Activated CD4-positive, alpha-beta T cell treated with anti-CD3 and anti-CD28 coated beads, Interleukin-2, amount 50 U/mL, for 16 hours (primary cell): ENCODE measurements around the gene FILIP1.
"Not testable (repeated sequence)": the region's sequence is repeated elsewhere in the genome, so short reads cannot be mapped to it uniquely, and the experiment has no call there.

ENCODE experiments used
- DNase-seq: peaks from one replicate; pipeline ENCODE4 v3.0.0-alpha.2; 2020

FILIP1 gene

DNA sequence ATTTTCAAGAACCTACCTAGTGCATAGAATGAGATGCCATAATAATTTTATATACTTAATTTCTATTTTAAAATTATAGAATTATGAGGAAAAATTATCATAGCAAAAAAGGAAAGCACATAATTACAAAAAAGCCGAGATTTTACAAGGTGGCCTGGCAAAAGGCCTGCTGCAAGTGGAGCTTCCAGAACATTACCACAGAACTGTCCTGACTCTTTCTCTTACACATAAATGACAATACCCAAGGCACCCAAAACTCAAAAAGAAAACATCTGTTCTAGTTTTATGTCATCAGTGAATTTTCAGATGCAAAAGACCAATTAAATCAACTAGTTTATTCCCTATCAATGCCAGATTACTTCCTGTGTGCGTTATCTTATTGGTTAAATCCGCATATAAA is 74.2 kb downstream of the FILIP1 start:
- no peak for DNase-seq

DNA sequence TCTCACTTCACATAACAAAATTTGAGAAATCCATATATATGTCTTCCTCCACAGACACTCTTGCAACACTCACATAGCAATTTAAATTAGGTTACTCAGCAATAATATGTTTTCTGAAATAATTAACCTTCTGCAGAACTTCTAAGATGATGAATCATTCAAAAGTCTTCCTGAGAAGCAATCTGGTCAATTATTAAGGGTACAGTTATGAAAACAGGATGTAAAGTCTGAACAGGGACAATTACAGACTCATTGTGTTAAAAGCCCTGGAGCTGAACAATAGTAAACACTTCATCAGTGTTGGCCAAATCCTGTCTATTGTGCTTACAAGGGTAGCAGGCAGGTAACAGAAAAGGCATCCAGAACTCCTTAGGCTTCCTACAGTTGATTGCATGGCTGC is 75.4 kb downstream of the FILIP1 start:
- DNase-seq: no peak

DNA sequence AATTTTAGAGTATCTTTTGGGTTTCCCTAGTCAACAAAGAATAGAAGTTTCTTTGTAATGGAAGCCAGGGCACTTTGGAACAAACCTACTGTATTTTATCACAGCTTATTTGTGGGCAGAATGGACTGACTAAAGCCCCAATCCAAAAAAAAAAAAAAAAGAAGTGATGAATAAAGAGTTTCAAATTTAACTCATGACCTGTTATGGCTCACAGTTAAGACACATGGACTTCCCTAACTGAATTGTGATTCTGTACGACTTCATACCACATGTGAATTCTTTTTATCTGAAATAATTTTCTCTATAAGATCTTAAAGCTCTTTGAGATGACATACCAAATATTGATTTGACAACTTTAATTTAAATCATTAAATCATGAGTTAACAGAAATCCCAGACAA is 77.2 kb downstream of the FILIP1 start:
- no peak for DNase-seq

DNA sequence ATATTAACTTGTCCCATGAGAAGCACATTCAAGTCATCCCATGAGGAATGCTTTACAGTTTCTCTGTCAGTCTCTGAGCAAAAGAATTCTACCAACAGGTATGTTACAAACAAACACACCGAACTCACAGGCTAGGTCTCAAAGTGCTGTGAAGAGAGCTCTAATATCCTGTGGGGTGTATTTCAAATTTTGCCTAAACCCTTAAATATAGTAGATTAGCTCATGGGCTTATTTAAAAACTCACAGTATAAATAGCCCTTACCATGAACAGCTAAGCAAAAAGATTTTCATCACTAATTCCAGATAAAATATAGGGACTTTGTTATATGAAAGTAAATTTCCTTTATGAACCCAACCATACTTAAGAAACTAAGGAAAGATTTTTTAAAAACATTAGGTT is 77.8 kb downstream of the FILIP1 start:
- DNase-seq: no peak

DNA sequence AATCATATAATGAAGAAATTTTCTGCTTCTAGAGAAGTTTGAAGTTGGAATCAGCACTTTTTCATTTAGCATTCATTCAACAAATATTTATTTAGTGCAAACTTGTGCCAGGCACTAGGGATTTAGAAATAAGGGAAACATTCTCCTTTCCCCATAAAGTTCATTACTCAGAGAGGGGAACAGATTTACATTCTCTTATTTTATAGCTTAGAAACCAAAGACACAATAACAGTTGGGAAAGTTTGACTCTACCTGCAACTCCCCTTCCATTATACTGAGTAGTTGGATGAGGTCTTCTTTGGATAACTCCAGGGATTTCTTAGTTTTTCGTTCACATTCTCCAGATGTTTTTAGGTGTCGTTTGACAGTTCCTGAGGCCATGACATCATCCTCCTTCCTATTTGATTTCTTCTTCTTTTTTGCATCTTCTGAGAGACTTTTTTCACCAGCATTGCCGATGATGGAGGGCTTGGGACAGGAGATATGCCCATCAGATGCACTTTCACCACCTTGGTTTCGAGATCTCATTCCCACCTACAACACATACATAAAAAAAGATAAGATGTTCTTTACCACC is 79.1 kb downstream of the FILIP1 start:
- DNase-seq: no peak

DNA sequence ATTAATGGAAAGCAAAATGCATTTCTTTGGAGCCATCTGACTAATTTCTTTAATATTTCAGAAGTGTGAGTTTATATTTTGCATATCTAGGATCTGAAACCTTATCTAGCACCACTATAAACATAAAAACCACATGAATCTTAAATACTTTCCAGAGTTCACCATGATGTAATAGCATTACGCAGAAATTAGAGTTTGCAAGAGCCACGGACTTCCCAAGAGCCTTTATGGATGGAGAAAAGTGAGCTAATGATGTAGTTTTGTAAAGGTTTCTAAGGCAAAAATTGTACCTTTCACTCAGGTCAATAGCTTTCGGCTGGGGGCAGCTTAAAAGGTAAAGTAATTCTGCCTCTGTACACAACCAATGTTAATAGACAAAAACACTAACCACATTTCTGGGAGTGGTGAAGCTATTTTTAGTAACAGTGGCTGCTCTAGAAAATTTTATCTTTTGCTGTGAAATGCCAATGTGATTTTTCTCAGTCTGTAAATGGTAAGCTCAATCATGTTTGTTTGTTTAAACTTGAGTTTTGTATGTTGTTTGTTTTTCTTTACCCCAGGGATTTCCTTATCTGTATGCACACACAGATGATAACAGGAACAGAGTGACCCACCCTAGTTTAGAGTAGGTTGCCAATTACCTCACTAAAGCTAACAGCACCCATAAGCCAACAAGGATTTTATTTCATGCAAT is 80.5 kb downstream of the FILIP1 start:
- no peak for DNase-seq

DNA sequence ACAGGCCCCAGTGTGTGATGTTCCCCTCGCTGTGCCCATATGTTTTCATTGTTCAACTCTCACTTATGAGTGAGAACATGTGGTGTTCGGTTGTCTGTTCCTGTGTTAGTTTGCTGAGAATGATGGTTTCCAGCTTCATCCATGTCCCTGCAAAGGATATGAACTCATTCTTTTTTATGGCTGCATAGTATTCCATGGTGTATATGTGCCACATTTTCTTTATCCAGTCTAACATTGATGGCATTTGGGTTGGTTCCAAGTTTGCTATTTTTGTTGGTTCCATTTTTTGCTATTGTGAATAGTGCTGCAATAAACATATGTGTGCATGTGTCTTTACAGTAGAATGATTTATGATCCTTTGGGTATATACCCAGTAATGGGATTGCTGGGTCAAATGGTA is 83.0 kb downstream of the FILIP1 start:
- DNase-seq: not testable (repeated sequence)

DNA sequence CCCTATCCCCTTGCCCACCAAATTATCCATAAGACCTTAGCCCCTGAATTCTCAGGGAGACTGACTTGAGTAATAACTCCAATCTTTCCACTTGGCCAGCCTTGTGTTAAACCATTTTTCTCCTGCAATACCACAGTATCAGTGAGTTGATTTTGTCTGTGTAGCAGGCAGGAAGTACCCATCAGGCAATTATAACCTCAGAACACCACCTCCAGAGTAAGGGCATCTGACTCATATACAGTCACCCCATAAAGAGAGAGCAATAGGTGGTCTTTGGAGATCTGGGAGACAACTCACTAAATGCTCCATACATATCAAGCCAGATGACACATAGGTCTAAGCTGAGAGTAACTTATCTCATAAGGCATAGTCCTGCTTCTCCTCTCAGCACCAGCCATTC is 83.7 kb downstream of the FILIP1 start:
- DNase-seq: no peak

DNA sequence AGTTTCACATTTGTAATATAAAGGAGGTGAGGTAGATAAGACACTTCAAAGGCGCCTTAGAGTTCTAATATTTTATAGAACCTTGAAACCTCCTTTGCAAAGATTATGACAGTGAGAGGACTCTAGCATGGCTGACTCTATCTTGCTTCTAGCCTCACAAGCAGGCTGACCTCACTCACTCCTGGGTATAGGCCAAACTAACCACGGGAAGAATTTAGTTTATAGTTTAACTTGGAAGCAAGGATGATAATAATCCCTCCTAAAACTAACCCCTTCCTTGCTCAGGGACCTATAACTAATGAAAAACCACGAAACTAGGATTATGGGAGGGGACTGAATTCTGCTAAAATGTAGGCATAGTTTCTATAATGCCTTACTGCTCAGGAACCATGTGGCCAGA is 84.3 kb downstream of the FILIP1 start:
- DNase-seq: no peak

DNA sequence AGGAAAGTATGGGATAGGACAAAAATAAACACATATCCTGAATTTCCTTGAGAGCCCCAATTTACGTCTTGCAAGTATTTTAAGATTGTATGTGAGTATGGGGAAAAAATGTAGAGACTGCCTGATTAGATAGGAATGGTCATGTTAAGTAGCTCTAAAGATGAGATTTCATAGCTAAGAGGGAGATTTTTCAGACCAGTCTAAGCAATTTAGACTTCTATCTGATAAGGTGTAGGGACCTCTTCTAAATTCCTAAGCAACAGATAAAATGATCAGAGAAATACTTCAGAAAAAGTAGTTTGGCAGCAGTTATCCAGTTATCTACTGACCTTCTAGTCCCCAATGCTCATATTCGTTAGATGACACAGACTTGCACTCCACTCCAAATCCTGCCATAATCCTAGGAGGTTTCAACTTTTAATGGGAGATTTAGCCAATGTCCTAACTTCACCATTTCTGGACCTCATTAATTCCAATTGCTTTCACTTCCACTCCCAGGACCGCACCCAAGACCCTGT is 90.0 kb downstream of the FILIP1 start:
- no peak for DNase-seq

DNA sequence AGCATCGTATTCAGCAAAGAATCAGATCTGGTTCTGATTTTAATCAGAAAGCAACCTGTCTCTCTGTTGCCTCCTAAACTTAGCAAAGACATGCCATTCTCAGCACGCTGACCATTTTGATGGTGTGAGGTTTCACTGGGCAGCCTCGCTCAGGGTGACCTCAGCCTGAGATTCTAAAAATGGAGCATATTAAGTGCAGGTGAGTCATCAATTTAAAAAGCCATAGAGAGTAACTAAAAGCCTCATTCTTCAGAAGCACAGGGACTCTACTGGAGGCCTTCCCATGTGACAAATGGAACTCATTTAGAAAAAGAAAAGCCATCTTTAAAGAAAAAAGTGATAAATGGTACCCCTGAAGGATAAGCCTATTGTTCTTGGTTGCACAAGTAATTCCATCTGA is 91.3 kb downstream of the FILIP1 start:
- DNase-seq: no peak

DNA sequence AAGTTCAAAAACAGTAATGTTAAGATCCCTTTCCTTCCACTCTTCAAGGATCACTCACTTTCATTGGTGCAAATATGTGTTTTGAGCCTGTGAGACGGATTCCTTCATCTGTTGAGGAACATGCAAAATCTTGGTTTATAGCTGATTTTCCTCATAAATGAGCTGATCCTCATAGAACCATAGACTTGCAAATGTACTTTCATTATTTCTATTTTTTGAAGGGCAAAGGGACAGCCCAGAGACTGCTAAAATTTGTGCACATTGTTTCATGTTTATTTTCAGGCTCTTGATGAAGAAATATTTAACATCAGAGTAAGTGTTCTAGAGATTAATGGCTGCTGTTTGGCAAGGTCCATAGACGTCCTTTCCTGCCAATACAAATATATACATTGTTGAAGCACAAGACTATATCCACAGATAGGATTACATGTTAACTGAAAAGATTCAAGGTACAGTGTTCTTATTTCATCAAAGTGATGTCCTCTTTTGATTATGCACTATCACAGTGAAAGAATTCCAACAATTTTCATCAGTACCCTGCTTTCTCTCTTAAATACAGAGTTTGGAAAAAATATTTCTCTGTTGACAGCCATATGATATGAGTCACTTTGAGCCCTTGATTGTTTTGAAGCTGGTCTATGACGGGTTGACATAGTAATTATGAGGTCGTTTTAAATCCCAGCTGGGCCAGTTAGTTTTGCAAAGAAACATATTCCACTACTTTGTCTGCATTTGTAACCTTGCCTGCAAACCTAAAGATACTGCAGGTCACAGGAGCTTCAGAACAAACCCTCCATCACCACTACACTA is 95.7 kb downstream of the FILIP1 start:
- no peak for DNase-seq

DNA sequence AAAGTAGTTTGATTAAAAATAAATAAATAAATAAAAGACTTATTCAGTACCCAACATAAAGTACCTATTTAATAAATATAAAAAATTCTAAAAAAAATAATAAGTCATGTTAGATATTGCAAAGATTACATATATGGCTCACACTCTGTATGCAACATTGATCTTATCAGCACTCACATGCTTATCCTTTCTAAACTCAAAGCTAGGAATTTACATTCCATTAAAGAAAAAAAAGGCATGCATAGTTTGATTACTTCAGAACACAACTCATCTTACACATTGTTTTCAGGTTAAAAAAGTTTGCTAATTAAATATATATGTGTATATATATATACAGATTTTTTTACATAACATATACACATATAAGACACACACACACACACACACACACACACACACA is 96.4 kb downstream of the FILIP1 start:
- DNase-seq: no peak

DNA sequence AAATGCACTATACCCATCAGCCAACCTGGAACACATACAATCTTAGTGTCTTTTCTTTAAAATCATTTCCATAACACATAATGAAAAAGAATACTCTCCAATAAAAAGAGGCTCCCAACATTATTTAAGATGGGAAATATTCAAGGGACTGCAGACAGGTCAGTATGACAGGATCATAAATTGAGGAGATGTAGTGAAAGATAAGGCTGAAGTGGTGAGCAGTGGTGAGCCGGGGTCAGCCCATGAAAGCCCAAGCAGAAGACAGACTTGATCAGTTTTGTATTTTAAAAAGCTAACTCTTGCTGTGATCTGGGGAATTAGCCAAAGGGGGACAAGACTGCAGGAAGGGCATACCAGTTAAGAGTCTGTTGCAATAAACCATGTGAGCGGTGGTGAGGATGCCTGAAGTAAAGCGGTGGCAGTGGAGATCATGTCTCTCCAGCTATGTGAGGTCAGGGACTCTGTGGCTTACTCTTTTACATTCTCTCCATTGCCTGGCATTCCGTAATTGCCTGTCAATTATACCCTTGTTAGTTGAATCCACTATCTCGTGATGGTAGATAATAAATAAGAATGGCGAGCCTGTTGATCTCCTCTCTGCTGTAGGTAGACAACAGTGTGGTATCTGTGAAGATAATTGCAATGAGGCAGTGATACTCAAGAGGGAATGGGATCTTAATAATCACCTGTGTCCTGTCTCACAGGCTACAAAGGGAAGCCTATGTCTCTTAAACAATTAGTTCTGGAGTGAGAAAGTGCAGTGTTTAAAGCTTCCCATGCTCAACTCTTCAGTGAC is 97.4 kb downstream of the FILIP1 start:
- no peak for DNase-seq

DNA sequence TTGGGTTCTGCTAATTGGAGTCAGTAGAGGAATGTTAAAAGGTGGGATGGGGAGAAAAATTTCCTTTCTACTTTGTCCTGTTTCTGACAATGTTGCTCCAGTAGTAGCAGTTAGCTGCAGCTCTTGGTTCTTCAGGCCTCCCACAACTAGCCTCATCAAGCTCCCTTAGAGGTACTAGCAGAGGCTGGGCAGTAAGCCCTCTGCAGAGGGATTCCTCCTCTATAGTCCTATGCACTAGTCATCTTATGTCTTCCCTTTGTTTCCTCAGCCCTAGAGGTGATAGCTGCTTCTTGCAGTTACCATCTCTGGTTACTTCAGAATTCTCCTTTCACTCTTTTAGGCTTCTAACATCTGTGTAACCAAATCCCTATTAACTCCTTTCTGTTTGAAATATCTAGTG is 99.8 kb downstream of the FILIP1 start:
- no peak for DNase-seq

DNA sequence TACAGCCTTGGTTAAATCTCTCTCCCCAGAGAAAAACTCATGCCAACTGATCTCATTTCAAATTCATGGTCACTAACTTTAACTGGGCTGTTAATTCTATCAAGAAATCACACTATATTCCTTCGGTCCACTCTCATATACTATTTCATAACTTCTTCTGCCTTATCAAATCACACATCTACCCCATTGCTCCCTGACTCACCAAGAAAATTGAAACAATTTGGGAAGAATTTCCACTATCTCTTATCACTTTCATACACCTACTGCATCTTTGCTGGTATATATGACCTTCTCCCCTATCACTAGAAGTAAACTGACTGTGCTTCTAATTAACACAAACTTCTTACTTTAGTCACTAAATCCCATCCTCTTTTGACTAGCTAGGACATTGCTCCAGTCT is 102.3 kb downstream of the FILIP1 start:
- no peak for DNase-seq

DNA sequence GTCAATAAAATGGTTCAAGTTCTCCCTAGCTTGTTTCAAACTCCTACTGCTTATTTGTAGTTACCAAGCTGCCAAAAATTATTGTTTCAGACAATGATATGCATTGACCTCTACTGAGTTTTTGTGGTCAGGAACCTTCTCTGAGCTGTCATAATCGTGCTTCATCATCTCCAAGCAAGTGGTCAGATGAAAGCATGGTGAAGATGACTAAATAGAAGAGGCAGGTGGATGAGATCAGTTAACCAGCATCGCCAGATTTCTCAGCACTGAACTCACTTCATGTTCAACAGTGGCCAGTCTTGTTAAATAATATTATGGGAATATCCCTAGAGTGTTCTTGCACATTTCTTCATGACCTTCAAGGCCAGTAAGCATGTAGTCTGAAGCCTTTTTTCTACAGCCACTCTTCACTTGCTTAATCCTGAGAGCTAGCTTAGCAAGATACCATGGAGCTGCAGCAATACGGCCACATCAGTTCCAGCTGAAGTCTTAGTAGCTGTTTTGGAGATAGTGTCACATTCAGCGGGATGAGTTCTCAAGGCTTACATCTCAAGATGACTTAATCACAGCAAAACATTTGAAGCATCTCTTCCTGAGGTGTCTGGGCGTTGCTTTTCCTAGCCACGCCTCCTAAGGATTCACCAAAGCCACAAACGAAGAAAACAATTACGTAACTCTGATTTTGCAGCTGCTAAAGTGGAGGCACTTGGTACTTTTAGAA is 107.4 kb downstream of the FILIP1 start:
- no peak for DNase-seq

DNA sequence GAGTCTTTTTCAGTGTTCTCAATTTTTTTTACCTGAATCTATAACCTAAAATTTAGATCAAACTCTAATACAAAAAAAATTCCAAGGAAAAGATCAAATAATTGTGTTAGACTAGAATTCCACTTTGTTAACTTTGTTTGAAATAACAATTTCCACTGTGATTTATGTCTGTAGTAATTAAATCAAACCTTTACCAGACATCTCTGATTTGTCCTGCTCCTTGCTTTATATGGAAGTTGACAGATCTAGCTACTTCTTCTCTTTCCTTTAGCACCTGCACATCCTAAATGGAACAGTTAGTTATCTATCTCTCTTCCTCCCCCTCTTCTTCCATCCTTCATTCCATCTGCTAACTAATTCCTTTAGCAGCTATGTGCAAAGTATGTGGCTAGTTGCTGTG is 109.5 kb downstream of the FILIP1 start:
- DNase-seq: no peak

DNA sequence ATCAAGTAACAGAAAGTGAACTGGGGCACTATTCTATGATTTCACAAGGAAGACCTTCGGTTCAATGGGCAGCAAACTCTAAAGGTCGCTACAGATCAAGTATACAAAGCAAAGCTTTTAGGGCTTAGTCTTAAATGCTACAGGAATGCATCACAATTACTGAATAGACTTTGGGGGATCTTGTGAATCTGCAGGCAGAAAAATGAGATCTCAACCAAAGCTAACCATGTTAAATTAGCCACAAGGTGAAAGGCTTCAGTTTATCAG is 111.0 kb downstream of the FILIP1 start:
- no peak for DNase-seq

DNA sequence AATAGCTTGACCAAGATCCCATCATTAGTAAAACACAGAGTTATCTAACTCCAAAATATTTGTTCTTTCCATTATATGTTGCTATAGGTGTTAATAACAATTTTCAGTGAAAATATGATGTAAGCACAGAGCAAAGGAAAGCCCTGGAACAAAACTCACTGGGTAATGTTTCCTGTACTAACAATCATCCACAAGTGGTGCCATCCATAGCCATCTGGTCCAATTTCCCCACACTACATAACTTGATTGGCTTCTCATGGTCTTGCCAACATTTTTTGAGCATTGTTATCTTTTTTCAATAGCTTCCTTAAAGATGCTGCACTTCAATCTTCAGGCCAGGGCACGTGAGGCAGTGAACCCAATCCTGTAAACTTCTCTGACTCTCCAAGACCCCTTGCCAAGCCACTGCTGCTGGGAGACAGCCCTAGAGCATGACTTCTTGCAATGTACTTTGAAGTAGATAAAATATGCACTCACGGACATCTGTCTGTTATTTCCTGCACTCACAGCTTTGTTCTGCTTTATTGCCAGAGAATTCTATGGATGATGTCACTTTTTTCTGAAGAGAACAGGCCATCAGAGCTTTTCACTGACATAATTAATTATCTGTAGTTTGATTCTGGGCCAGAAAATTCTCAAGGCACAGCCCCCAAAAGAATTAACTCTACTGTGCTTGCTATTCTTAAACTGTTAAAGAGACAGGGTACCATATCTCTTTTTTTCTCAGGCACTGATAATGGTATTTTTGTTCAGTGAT is 111.5 kb downstream of the FILIP1 start:
- no peak for DNase-seq

DNA sequence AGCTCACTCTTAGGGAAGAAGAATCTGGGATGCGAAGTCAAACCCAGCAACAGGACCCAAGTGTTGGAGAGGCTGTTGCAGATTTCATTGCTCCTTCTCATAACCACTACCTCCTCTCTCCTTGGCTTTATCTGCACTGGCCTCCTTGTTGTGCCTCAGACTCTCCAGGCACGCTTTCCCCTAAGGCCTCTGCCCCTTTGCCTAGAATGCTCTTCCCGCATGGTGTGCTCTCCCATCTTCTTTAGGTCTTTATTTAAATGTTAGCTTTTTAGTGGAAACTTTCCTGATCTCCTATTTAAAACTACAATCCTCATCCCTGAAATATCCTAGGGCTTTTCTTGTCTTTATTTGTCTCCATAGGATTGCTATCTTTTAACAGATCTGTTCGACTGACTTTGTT is 114.1 kb downstream of the FILIP1 start:
- no peak for DNase-seq

DNA sequence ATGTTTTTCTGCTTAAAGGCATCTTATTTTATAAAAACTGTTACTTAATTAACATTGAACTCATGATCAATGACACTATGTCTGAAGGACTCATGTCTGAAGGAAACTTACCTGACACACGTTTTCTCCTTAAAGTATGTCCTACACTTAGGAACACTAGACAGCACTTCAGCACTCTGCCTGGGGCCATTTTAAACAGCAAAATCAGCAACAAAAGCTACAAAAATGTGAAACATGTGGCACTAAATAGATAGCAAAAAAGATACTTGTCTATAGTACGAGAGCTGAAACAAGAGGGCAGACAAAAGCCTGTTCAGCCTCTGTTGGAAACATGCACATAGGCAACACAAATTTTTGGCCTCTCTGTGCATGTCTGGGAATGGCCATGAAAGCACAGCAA is 115.5 kb downstream of the FILIP1 start:
- DNase-seq: no peak
